ENCODE data around the gene GNPDA1. TPM values are rescaled to one million over a fixed set of nuclear protein-coding genes. Genes with fewer than 3 reads are reported as not detected.

The GNPDA1 gene
- total RNA-seq, 2 donors from 2014 or later = 11.4 to 42.2 TPM

GRCh38 chr5:142023836-142024235 is 11.0 kb upstream of the GNPDA1 start:
- H3K4me1 ChIP-seq = no peaks in the 10 kb centered on the region
- H3K36me3 ChIP-seq (replicated peaks in 1 of 2; ENCODE audit: insufficient read depth in 1 of 2, low read depth in 2 of 2) = no peaks in the 10 kb centered on the region
- no peaks in the 10 kb centered on the region for H3K27me3 ChIP-seq
- H3K9me3 ChIP-seq = no peaks in the 10 kb centered on the region
- no peak overlapping the region for H3K27ac ChIP-seq
- ATAC-seq (no peak), DNase-seq (no peak)
- WGBS, 2 donors = 59 to 68% methylated on average over 6 of the region's 6 CpGs
- no peak overlapping the region for H3K4me3 ChIP-seq
- intact Hi-C loops (cut with DNase I) = no loop called here
- TF ChIP-seq POLR2A (IDR thresholded peaks at IDR 0.05) = no peak
- no peak for TF ChIP-seq CTCF (IDR thresholded peaks at IDR 0.05)

- H3K4me3 ChIP-seq = no peak overlapping the region
- no peak for DNase-seq
- no peaks in the 10 kb centered on the region for H3K9me3 ChIP-seq
- H3K27ac ChIP-seq = no peak overlapping the region
- no peaks in the 10 kb centered on the region for H3K27me3 ChIP-seq
- peaks cover 2% of the 10 kb centered on the region for H3K4me1 ChIP-seq
- H3K36me3 ChIP-seq (replicated peaks in 1 of 2; ENCODE audit: insufficient read depth in 1 of 2, low read depth in 2 of 2) = no peaks in the 10 kb centered on the region
- TF ChIP-seq CTCF (IDR thresholded peaks at IDR 0.05) = no peak
- no peak for TF ChIP-seq POLR2A (IDR thresholded peaks at IDR 0.05)
- intact Hi-C loops (cut with DNase I) = no loop called here
- 63 to 70% methylated on average over 1 of the region's 1 CpG for WGBS, 2 donors
- no peak for ATAC-seq
These were observed 7.4 kb upstream of the GNPDA1 start for GRCh38 chr5:142020122-142020659.

- intact Hi-C loops (cut with DNase I) = no loop called here
- no peaks in the 10 kb centered on the region for H3K27me3 ChIP-seq
- no peak overlapping the region for H3K27ac ChIP-seq
- H3K36me3 ChIP-seq (replicated peaks in 1 of 2; ENCODE audit: insufficient read depth in 1 of 2, low read depth in 2 of 2) = no peaks in the 10 kb centered on the region
- DNase-seq = no peak
- H3K4me3 ChIP-seq = no peak overlapping the region
- TF ChIP-seq CTCF (IDR thresholded peaks at IDR 0.05) (no peak), POLR2A (IDR thresholded peaks at IDR 0.05) (no peak)
- no peaks in the 10 kb centered on the region for H3K9me3 ChIP-seq
- no peak for ATAC-seq
- peaks cover 18% of the 10 kb centered on the region for H3K4me1 ChIP-seq
- WGBS, 2 donors = 88 to 91% methylated on average over 5 of the region's 5 CpGs
These were observed 5.1 kb upstream of the GNPDA1 start for GRCh38 chr5:142017832-142018427.

GRCh38 chr5:142016556-142016955 is 3.7 kb upstream of the GNPDA1 start:
- no peak for TF ChIP-seq CTCF (IDR thresholded peaks at IDR 0.05)
- no peak for TF ChIP-seq POLR2A (IDR thresholded peaks at IDR 0.05)
- Histone ChIP-seq H3K27ac (peak overlapping the region in 1 of 4 donors; percentile 51), H3K4me1 (peaks cover 26% of the 10 kb centered on the region), H3K9me3 (no peaks in the 10 kb centered on the region), H3K36me3 (replicated peaks in 1 of 2; ENCODE audit: insufficient read depth in 1 of 2, low read depth in 2 of 2) (no peaks in the 10 kb centered on the region), H3K4me3 (no peak overlapping the region), H3K27me3 (no peaks in the 10 kb centered on the region)
- ATAC-seq (no peak), DNase-seq (no peak)
- intact Hi-C loops (cut with DNase I) = no loop called here
- WGBS, 2 donors = 82 to 88% methylated on average over 4 of the region's 4 CpGs

Data from body of pancreas (tissue), 4 donors.